ENCODE data around the gene IGFLR1. TPM values are rescaled to one million over a fixed set of nuclear protein-coding genes. Genes with fewer than 3 reads are reported as not detected.

Gene IGFLR1
- total RNA-seq, 1 donor from 2014 or later, result 5.1 TPM

- no peak for DNase-seq (ENCODE audit: missing footprints)
- intact Hi-C loops (cut with DNase I), result loop anchor here (1.0 kb wide), 4 partner anchors 25 to 213 kb away; partner anchors contain the start of genes PSENEN and U2AF1L4
- peak; percentile 82 for ATAC-seq
Observed at GRCh38 chr19:35717665-35718344, 24.4 kb downstream of the IGFLR1 start, which contains the start of gene KMT2B. KMT2B (plus strand) TSS chr19:35718003; CDS start chr19:35718019, 16 bp downstream.

- ATAC-seq (peak; percentile 96), DNase-seq (ENCODE audit: missing footprints) (peak; percentile 99)
- intact Hi-C loops (cut with DNase I), result loop anchor here (1.0 kb wide), 6 partner anchors 15 to 214 kb away; partner anchors contain the start of genes HSPB6, PSENEN and U2AF1L4
Observed at GRCh38 chr19:35716801-35717664, 25.2 kb downstream of the IGFLR1 start.

DNA sequence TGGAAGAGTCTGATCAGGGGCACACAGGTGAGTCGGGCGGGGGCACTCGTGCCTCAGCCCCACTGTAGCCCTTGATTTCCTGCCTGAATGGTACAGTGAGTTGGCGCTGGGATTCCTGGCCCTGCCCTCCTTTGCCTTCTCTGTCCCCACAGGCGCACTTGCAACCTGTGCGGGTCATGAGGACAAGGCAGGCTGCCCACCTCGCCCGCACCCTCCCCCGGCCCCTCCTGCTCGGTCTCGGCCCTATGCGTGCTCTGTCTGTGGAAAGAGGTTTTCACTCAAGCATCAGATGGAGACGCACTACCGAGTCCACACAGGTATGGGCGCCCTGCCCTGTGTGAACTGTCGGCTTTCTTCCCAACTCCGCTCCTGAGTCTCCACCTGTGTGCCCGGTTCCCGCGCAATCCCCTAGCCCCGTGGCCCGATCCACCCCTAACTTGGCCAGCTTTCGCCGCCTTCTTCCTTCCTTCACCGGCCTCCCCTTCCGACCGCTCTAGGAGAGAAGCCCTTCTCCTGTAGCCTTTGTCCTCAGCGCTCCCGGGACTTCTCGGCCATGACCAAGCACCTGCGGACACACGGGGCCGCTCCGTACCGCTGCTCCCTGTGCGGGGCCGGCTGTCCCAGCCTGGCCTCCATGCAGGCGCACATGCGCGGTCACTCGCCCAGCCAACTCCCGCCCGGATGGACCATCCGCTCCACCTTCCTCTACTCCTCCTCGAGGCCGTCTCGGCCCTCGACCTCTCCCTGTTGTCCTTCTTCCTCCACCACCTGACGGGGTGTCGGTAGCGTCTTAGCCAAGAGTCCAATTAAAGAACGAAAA is 26.1 kb downstream of the IGFLR1 start:
- intact Hi-C loops (cut with DNase I), result loop anchor here (1.0 kb wide), 2 partner anchors 14 to 41 kb away; partner anchors contain the start of gene HSPB6
- DNase-seq (ENCODE audit: missing footprints) (peak; percentile 88), ATAC-seq (peak; percentile 42)

DNA sequence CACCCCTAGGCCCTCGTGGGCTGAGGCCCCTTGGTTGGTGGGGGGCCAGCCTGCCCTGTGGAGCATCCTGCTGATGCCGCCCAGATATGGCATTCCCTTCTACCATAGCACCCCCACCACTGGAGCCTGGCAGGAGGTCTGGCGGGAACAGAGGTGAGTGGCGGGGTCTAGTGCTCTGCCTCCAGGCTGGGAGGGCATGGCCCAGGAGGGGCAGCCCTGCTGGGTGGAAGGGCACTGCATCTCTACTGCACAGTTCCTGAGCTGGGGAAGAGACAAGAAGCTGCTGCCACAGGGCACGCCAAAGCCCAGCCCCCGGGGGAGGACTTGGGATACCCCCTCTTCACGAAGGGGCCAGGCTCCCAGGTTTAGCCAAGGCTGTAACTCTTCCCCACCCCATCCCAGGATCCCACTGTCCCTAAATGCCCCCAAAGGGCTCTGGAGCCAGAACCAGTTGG is 26.9 kb downstream of the IGFLR1 start:
- DNase-seq (ENCODE audit: missing footprints), result peak; percentile 15
- ATAC-seq, result no peak
- intact Hi-C loops (cut with DNase I), result no loop called here

GRCh38 chr19:35714601-35715354 is 27.5 kb downstream of the IGFLR1 start:
- intact Hi-C loops (cut with DNase I), result no loop called here
- ATAC-seq, result no peak
- DNase-seq (ENCODE audit: missing footprints), result peak; percentile 42

DNA sequence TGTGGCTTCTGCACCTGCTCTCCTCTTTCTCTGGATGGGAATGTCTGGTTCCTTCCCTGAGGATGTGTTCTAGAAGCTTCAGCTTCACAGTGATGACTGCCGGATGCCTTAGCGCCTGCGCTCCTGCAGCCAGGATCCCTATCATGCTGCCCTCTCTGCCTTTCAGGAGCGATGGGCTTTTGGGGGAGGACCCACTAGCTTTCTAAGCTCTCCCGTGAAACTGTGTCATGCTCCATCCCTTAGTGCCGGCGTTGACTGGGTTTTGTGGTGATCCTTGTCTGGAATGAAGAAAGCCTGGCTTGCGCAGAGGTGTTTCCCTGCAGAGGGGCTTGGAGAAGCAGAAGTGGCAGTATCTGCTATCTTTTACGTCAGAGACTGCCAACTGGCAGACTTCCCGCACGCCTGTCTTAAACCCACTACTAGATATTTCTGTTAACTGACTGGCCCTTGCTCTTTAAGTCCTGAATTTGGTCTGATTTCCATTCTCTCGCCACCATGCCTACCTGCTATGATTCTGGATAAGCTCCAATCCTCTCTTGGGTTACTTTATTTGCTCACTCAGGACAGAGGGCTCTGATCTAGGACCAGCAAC is 28.3 kb downstream of the IGFLR1 start:
- ATAC-seq (no peak), DNase-seq (ENCODE audit: missing footprints) (peak; percentile 34)
- intact Hi-C loops (cut with DNase I), result no loop called here

GRCh38 chr19:35713506-35713850 is 28.8 kb downstream of the IGFLR1 start:
- ATAC-seq (no peak), DNase-seq (ENCODE audit: missing footprints) (no peak)
- intact Hi-C loops (cut with DNase I), result no loop called here

- intact Hi-C loops (cut with DNase I), result no loop called here
- ATAC-seq, result no peak
- peak; percentile 70 for DNase-seq (ENCODE audit: missing footprints)
Observed at GRCh38 chr19:35712567-35713505, 29.4 kb downstream of the IGFLR1 start.

DNA sequence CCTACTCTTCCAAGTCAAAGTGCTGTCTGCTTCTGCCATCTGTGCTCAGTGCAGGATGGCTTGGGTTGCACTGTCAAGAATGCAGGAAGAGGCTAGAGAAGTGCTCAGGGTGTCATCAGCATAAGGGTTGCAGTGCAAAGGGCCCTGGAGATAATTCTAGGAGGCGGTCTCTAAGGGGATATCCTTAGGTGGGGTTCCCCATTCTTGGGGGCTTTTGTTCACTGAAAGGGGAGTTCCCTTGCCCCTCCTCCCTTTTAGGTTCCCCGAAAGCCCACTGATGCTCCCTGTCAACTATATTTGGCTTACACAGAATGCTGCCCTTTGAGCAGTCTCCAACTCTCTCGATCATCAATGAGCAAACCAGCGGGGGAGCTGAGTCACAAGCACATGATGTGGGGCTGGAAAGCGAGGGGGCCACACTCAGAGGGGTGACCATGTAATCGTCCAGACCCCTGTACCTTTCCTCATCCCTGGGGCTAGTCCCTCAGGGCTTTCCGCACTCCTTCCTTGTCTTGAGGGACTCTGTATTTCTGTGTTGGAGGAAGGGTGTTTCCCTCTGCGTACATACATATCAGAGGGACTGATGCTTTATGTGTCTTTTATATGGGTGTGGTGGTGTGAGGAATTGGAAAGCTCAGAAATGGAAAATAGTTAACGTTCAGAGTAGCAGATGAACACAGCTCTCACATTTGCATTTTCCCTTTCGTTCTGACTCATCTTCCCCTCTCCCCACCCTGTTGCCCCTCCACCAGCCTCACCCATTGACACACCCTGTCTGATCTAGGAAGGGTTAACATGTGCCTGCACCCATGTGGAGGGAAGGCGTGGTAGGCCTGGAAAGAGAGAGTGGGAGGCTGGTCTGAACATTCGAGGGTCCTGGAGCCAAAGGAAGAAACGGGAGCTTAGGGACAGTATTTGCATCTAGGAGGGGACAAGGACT is 31.2 kb downstream of the IGFLR1 start:
- intact Hi-C loops (cut with DNase I), result no loop called here
- no peak for DNase-seq (ENCODE audit: missing footprints)
- no peak for ATAC-seq

DNA sequence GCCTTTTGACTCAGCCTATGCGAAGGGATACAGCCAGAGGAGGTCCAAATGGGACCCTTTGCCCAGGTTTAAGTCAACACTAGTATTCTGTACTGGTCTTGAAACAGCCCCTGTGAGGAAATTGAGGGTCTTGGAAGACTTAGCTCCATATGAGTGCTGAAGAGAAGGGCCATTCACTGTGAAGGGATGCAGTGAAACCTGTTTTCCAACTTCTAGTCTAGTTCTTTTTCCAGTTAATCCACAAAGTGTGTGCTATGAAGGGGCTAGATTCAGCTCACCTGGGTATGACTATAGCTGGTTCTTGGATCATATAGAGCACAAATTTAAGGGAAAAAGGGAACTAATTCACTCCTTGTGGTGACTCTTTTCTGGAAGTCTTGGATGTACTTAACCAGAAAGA is 33.9 kb downstream of the IGFLR1 start:
- DNase-seq (ENCODE audit: missing footprints), result no peak
- ATAC-seq, result no peak
- intact Hi-C loops (cut with DNase I), result no loop called here

DNA sequence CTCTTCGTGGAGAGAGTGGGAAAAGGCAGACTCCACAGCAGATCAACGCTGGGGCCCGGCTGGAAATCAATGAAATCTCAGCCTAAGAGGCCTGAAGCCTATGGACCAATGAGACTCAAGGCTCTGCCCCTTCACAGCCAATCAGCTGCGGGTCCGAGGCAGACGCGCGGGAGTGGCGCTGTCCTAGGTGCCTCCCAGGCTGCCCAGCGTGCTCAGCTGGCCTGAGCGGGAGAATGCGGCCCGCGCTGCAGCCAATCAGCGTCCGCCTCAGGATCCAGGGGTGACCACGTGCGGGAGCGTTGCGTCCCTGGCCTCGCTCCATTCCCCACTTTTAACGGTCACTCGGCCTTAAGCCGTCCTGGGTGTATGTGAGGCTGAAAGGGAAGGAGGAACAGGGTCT is 38.0 kb downstream of the IGFLR1 start, which contains the start of gene ZBTB32:
ZBTB32 (plus strand) TSS at position 341 of the 400 bp plus-strand sequence. CDS start 10,069 bp downstream, outside the sequence.
- intact Hi-C loops (cut with DNase I), result no loop called here
- no peak for ATAC-seq
- DNase-seq (ENCODE audit: missing footprints), result no peak

GRCh38 chr19:35703343-35703742 is 38.9 kb downstream of the IGFLR1 start:
- intact Hi-C loops (cut with DNase I), result no loop called here
- no peak for DNase-seq (ENCODE audit: missing footprints)
- no peak for ATAC-seq

DNA sequence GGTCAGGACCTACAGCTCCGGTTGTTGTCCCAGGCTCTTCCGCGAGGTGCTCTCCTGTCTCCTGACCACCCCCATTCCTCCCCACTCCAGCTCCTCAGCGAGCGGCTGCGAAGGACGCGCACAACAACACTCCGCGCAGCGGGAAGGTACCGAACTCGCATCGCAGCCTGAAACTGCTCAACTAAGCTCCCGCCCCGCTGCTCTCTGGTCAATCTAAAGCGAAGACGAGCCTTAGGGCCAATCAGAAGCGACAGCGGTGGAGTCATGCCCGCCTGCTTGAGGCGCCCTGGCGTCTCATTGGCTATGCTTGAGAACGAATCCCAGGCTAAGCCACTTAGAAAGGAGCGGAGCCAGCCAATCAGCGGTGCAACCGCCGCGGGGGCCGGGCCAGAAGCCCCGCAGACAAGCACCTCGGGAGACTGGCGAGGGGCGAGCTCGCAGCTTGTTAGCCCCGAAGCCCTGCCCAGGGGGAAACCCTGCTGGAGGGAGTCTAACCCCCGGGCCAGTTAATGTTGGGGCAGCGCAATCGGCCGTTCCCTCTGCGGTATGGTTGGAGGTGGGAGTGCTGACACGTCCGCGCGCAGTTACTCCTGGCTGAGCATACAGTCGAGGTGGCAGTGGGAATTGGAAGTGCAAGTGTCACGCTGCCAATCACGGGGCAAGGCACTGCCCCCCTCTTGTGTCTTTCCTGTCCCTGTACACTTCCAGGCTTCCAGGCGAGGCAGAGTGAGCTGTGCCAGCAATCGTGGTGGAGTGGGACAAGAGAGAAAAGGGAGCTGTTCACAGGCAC is 39.8 kb downstream of the IGFLR1 start:
- intact Hi-C loops (cut with DNase I), result loop anchor here (1.0 kb wide), 1 partner anchor 14 kb away; no protein-coding TSS in a partner anchor
- ATAC-seq, result peak; percentile 99
- peak; percentile 97 for DNase-seq (ENCODE audit: missing footprints)

DNA sequence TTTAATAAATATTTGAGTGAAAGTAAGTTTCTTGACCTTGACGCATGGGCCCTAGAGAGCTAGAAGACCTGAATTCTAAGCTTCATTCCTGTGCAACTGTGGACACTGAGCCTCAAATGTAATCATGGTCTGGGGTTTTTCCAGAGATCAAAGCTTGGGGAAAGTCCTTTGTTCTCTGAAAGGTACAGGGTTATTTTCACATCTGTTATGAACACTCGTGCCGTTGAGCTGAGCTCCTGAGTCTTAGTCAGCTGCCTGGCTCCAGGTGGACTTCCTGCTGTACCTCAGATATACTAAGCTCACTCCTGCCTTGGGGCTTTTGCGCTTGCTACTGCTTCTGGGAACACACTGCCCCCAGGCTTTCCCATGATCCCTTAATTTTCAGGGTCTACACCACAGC is 45.4 kb downstream of the IGFLR1 start:
- intact Hi-C loops (cut with DNase I), result no loop called here
- ATAC-seq, result no peak
- no peak for DNase-seq (ENCODE audit: missing footprints)

DNA sequence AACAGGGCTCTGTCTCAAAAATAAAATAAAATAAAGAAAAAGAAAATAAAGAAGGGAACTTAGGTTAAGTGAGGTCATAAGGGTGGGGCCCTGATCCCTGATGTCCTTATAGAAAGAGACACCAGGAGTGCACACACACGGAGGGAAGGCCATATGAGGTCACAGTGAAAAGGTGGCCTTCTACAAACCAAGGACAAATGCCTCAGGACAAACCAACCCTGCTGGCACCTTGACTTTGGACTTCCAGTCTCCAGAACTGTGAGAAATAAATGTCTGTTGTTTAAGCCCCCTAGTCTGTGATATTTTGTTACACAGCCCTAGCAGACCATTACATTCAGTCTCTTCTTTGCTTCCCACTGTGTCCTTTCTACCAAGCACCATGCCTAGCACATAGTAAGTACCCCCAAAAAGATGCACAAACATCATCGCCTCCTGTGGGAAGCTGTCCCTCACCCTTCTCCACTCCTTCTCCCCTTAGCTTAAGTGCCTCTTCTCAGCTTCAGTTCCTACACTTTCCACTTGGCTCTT is 46.3 kb downstream of the IGFLR1 start:
- DNase-seq (ENCODE audit: missing footprints) (no peak), ATAC-seq (no peak)
- intact Hi-C loops (cut with DNase I), result loop anchor here (2.0 kb wide), 1 partner anchor 235 kb away; no protein-coding TSS in a partner anchor

All from Right ventricle myocardium inferior (tissue), 1 donor.